DND-41 (cell line): ENCODE measurements around the gene HTT-AS.

Source experiments
- ATAC-seq: fragments of 200-7000 bp; cut with Tn5 transposase; 3 replicates; pipeline ENCODE4 v1.9.1; 2021; ENCODE audit warnings: low read depth; ENCODE audit not compliant: insufficient read depth
- DNase-seq: peaks from one replicate; pipeline ENCODE4 v3.0.0-alpha.2; 2020
- H2AFZ ChIP-seq: 2 replicates; pipeline ENCODE4 v1.6.0; 2012; ENCODE audit warnings: low read depth, low read length
- H3K27ac ChIP-seq: 2 replicates; pipeline ENCODE4 v1.5.1; 2012; ENCODE audit warnings: low read length, inconsistent platforms
- H3K27me3 ChIP-seq: fragments of 200-600 bp; sonication (generic); 2 replicates; pipeline ENCODE4 v1.6.0; 2012; ENCODE audit warnings: low read length, mild to moderate bottlenecking, inconsistent platforms; ENCODE audit not compliant: insufficient read depth, poor library complexity
- H3K36me3 ChIP-seq: 2 replicates; pipeline ENCODE4 v1.5.1; 2012; ENCODE audit warnings: low read length, inconsistent platforms; ENCODE audit not compliant: insufficient read depth
- H3K4me1 ChIP-seq: 2 replicates; pipeline ENCODE4 v1.5.1; 2012; ENCODE audit warnings: mild to moderate bottlenecking, low read length; ENCODE audit not compliant: insufficient read depth
- H3K4me2 ChIP-seq: 2 replicates; pipeline ENCODE4 v1.6.0; 2012; ENCODE audit warnings: mild to moderate bottlenecking, moderate library complexity, low read length, inconsistent platforms; ENCODE audit not compliant: insufficient read depth
- H3K4me3 ChIP-seq, 2 experiments: fragments of 200-600 bp in 1 of 2; shearing (Covaris generic) in 1 of 2; 2 replicates each; pipeline ENCODE4 v1.5.1; 2012 to 2016; ENCODE audit warnings: inconsistent platforms in 2 of 2, low read length in 2 of 2, mild to moderate bottlenecking in 2 of 2, low read depth in 1 of 2, moderate library complexity in 1 of 2
- H3K79me2 ChIP-seq: 2 replicates; pipeline ENCODE4 v1.6.0; 2012; ENCODE audit warnings: low read length, inconsistent platforms; ENCODE audit not compliant: insufficient read depth
- H3K9ac ChIP-seq: 2 replicates; pipeline ENCODE4 v1.6.0; 2012; ENCODE audit warnings: low read depth, mild to moderate bottlenecking, inconsistent platforms, low read length, moderate library complexity
- H3K9me3 ChIP-seq: 2 replicates; pipeline ENCODE4 v1.5.1; 2012; ENCODE audit warnings: low read length, moderate library complexity, mild to moderate bottlenecking, inconsistent platforms; ENCODE audit not compliant: insufficient read depth, severe bottlenecking
- H4K20me1 ChIP-seq: 2 replicates; pipeline ENCODE4 v1.6.0; 2012; ENCODE audit warnings: low read length; ENCODE audit not compliant: insufficient read depth
- CTCF ChIP-seq: IDR thresholded peaks from 2 replicates; pipeline ENCODE4 v1.5.1; 2012; ENCODE audit warnings: borderline replicate concordance, low read length, moderate library complexity, mild to moderate bottlenecking; ENCODE audit not compliant: poor library complexity, severe bottlenecking; ENCODE audit errors: extremely low read depth
- EZH2 ChIP-seq: IDR thresholded peaks from 3 replicates; pipeline ENCODE4 v1.6.1; 2012; ENCODE audit warnings: borderline replicate concordance, low read depth, mild to moderate bottlenecking, moderate library complexity, low read length, inconsistent platforms; ENCODE audit not compliant: severe bottlenecking

Gene HTT-AS

GRCh38 chr4:3021127-3021526, 53.2 kb downstream of the HTT-AS start:
- Histone ChIP-seq H3K79me2 (no peaks in the 10 kb centered on the region), H3K9me3 (no peaks in the 10 kb centered on the region), H4K20me1 (no peaks in the 10 kb centered on the region), H3K4me2 (no peak overlapping the region), H3K4me3 (no peak overlapping the region), H3K9ac (no peak overlapping the region), H3K27ac (no peak overlapping the region), H3K4me1 (no peaks in the 10 kb centered on the region), H2AFZ (no peak overlapping the region), H3K36me3 (no peaks in the 10 kb centered on the region), H3K27me3 (no peaks in the 10 kb centered on the region)
- TF ChIP-seq CTCF: no peak
- TF ChIP-seq EZH2: no peak
- ATAC-seq: no peak
- no peak for DNase-seq

- no peak for DNase-seq
- no peak overlapping the region for H3K4me2 ChIP-seq
- H3K9me3 ChIP-seq: no peaks in the 10 kb centered on the region
- H4K20me1 ChIP-seq: no peaks in the 10 kb centered on the region
- TF ChIP-seq EZH2: no peak
- no peak for TF ChIP-seq CTCF
- no peak for ATAC-seq
- H2AFZ ChIP-seq: no peak overlapping the region
- H3K27me3 ChIP-seq: no peaks in the 10 kb centered on the region
- no peaks in the 10 kb centered on the region for H3K36me3 ChIP-seq
- no peak overlapping the region for H3K27ac ChIP-seq
- no peak overlapping the region for H3K4me3 ChIP-seq
- H3K4me1 ChIP-seq: no peaks in the 10 kb centered on the region
- no peak overlapping the region for H3K9ac ChIP-seq
- no peaks in the 10 kb centered on the region for H3K79me2 ChIP-seq
Measured at GRCh38 chr4:3019145-3019846, 55.0 kb downstream of the HTT-AS start.

GRCh38 chr4:3017504-3017903, 56.8 kb downstream of the HTT-AS start:
- H3K27ac ChIP-seq: no peak overlapping the region
- H3K4me3 ChIP-seq: no peak overlapping the region
- DNase-seq (no peak), ATAC-seq (no peak)
- TF ChIP-seq EZH2 (no peak), CTCF (no peak)
- H3K9me3 ChIP-seq: no peaks in the 10 kb centered on the region
- no peak overlapping the region for H2AFZ ChIP-seq
- no peaks in the 10 kb centered on the region for H3K79me2 ChIP-seq
- H3K9ac ChIP-seq: no peak overlapping the region
- no peak overlapping the region for H3K4me2 ChIP-seq
- H4K20me1 ChIP-seq: no peaks in the 10 kb centered on the region
- no peaks in the 10 kb centered on the region for H3K36me3 ChIP-seq
- H3K4me1 ChIP-seq: no peaks in the 10 kb centered on the region
- H3K27me3 ChIP-seq: no peaks in the 10 kb centered on the region
